GM12865 (cell line): ENCODE measurements around the gene KIF17.

Experiments used
- DNase-seq: peaks from one replicate; pipeline ENCODE4 v3.0.0; 2010; ENCODE audit warnings: low read depth
- H3K4me3 ChIP-seq: 2 replicates; pipeline ENCODE4 v1.5.1; 2011; ENCODE audit warnings: mild to moderate bottlenecking, low read depth, low read length, control low read depth
- TF ChIP-seq, protein P1 (sequence below): IDR thresholded peaks from 2 replicates; pipeline ENCODE4 v1.5.1; 2011; ENCODE audit warnings: low read length, control low read depth, low read depth, inconsistent platforms; ENCODE audit not compliant: insufficient read depth; ENCODE audit errors: missing control alignments

Gene KIF17

DNA sequence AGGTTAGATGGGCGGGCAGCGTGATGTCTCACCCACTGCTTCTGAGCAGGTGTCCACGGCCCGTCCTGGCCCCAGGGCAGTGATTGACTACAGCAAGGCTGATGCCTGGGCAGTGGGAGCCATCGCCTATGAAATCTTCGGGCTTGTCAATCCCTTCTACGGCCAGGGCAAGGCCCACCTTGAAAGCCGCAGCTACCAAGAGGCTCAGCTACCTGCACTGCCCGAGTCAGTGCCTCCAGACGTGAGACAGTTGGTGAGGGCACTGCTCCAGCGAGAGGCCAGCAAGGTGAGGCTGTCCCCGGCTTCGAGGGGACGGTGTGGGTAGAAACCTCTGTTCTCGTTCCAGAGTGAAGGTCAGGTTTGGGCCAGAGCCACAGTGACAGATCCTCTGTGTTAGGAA, 68.9 kb downstream of the KIF17 start:
- no peak overlapping the region for H3K4me3 ChIP-seq
- no peak for DNase-seq
- TF ChIP-seq, protein P1, sequence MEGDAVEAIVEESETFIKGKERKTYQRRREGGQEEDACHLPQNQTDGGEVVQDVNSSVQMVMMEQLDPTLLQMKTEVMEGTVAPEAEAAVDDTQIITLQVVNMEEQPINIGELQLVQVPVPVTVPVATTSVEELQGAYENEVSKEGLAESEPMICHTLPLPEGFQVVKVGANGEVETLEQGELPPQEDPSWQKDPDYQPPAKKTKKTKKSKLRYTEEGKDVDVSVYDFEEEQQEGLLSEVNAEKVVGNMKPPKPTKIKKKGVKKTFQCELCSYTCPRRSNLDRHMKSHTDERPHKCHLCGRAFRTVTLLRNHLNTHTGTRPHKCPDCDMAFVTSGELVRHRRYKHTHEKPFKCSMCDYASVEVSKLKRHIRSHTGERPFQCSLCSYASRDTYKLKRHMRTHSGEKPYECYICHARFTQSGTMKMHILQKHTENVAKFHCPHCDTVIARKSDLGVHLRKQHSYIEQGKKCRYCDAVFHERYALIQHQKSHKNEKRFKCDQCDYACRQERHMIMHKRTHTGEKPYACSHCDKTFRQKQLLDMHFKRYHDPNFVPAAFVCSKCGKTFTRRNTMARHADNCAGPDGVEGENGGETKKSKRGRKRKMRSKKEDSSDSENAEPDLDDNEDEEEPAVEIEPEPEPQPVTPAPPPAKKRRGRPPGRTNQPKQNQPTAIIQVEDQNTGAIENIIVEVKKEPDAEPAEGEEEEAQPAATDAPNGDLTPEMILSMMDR, result no peak

DNA sequence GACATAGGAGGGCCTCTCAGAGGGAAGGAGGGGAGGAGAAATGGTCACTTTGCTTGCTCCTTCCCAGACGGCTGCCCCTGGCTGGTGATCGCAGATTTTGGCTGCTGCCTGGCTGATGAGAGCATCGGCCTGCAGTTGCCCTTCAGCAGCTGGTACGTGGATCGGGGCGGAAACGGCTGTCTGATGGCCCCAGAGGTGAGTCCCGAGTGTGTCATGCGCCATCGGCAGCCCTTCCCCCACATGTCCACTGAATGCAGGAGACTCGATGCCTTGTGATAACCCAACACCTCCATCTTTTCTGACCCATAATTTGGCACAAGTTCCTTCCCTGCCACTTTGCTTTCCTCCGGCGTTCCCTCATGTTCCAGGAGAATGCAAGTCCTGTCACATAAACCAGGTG, 69.4 kb downstream of the KIF17 start:
- TF ChIP-seq, protein P1, result no peak
- H3K4me3 ChIP-seq, result no peak overlapping the region
- no peak for DNase-seq

DNA sequence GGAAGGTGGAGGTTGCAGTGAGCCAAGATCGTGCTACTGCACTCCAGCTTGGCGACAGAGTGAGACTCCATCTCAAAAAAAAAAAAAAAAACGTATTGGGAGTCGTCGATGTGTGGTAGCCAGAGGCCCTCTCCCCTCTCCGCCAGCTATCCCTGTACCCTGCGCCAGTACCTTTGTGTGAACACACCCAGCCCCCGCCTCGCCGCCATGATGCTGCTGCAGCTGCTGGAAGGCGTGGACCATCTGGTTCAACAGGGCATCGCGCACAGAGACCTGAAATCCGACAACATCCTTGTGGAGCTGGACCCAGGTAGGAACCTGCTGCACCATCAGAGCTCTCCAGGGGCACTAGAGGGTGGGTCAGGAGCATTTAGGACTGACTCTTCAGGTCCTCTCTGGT, 72.4 kb downstream of the KIF17 start:
- TF ChIP-seq, protein P1, result no peak
- DNase-seq, result no peak
- H3K4me3 ChIP-seq, result no peak overlapping the region

DNA sequence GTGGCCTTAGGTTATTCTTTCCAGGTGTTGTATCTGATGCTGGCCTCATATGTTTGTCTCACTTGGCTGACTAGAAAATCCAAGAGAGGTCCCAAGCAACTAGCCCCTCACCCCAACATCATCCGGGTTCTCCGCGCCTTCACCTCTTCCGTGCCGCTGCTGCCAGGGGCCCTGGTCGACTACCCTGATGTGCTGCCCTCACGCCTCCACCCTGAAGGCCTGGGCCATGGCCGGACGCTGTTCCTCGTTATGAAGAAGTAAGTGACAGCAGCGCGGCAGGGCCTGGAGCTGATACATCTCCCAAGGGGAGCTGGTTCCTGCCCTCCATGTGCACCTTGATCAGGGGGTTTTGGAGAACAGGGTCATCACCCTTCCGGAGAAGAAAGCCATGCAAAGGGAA, 73.4 kb downstream of the KIF17 start:
- H3K4me3 ChIP-seq, result no peak overlapping the region
- TF ChIP-seq, protein P1, result no peak
- no peak for DNase-seq

DNA sequence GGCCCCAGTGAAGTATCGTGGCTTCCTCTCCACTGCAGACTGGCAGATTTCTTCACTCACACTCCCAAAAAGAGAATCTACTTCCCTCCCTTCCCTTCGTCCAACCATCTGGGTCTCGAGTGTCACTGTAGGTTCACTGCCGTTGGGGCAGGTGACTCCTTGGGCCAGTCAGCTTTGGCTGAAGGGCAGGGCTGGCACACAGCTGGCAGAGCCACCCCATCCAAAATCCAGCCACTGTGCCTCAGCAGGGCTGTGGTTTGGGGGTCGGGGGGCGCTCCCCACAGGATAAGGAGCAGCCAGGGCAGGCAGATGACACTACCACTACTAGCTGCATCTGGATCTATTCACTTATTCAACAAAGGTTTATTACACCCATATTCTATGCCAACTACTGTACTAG, 74.7 kb downstream of the KIF17 start:
- H3K4me3 ChIP-seq, result no peak overlapping the region
- DNase-seq, result no peak
- TF ChIP-seq, protein P1, result no peak

DNA sequence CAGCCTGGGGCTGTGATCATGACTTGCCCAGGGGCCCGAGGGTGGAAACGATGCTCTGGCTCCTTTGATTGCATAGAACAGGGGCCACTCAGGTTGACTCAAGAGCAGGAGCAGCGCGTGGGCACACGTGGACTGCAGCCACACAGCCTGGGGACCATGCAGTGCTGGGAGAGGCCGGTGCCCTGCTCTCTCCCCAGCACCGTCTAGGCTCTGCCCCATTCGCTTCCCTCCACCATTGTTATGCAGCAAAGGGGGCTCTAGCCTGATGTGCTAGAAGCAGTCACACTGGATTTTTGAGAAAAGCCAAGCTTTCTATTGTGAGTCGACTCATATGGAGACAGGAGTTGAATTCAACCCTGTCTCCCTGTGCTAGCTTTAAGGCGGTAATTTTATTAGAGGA, 75.8 kb downstream of the KIF17 start:
- no peak overlapping the region for H3K4me3 ChIP-seq
- DNase-seq, result no peak
- TF ChIP-seq, protein P1, result no peak

DNA sequence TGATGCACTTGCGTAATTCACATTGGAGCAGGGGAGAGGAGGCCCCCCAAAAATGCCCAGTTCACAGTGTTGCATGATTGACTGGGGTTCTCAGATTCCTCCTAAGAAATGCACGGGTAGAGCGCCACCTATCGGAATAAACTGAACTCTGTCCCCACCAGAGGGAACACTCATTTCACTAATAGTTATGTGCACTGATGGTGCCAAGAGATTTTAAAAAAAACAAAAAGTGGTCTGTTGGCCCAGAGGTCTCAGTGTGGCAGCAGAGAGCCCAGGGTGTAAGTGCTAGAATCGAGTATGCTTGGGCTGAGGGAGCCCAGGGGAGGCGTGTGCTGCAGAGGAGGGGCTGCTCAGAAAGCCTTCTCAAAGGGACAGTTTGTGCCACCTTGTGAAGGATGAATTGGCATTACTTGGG, 77.6 kb downstream of the KIF17 start:
- TF ChIP-seq, protein P1, result peak; percentile 69
- DNase-seq, result peak; percentile 75
- H3K4me3 ChIP-seq, result no peak overlapping the region
